H1 (cell line): ENCODE results near the gene MRPS18C. TPM values are rescaled to one million over a fixed set of nuclear protein-coding genes. Genes with fewer than 3 reads are reported as not detected.

Experiments
- CTCF ChIA-PET: fragments of 300-600 bp; sonication (Branson Sonifier 250); formaldehyde crosslinking; loops from one replicate; lab custom pipeline; 2021; ENCODE audit not compliant: partially characterized antibody; lab: Charles Lee
- POLR2A ChIA-PET: fragments of 300-600 bp; sonication (Branson Sonifier 250); formaldehyde crosslinking; loops from one replicate; lab custom pipeline; 2021; ENCODE audit warnings: inconsistent platforms; ENCODE audit not compliant: partially characterized antibody; lab: Charles Lee
- DNase-seq, 2 experiments: peaks; one replicate each; pipeline versions ENCODE4 v3.0.0 to v3.0.0-alpha.2; 2010 to 2022; ENCODE audit warnings: low spot score in 2 of 2, low read depth in 1 of 2, mixed read lengths in 1 of 2
- FAIRE-seq: peaks from 2 replicates; lab custom pipeline; 2011; peaks lifted over from hg19 to GRCh38; lab: Jason Lieb, UNC
- H2AFZ ChIP-seq: 2 replicates; pipeline ENCODE4 v1.8.1; 2012; ENCODE audit warnings: low read length, inconsistent platforms
- H2AK5ac ChIP-seq: 2 replicates; pipeline ENCODE4 v1.6.1; 2013; ENCODE audit warnings: low read depth, low read length
- H2BK120ac ChIP-seq: replicated peaks from 2 replicates; pipeline ENCODE3; 2013; ENCODE audit warnings: low read depth, low read length, inconsistent platforms
- H2BK12ac ChIP-seq: 2 replicates; pipeline ENCODE4 v1.6.1; 2013; ENCODE audit warnings: low read depth, low read length
- H2BK15ac ChIP-seq: 2 replicates; pipeline ENCODE4 v1.6.1; 2013; ENCODE audit warnings: low read length
- H2BK20ac ChIP-seq: 2 replicates; pipeline ENCODE4 v1.6.1; 2013; ENCODE audit warnings: low read length
- H2BK5ac ChIP-seq: 2 replicates; pipeline ENCODE4 v1.6.1; 2013; ENCODE audit warnings: low read depth, low read length
- H3K14ac ChIP-seq: 2 replicates; pipeline ENCODE4 v1.6.1; 2013; ENCODE audit warnings: inconsistent platforms; ENCODE audit not compliant: insufficient read length
- H3K18ac ChIP-seq: 2 replicates; pipeline ENCODE4 v1.6.1; 2013; ENCODE audit warnings: low read length; ENCODE audit errors: extremely low read depth
- H3K23ac ChIP-seq: 2 replicates; pipeline ENCODE4 v1.6.1; 2013; ENCODE audit warnings: inconsistent platforms; ENCODE audit not compliant: insufficient read length
- H3K23me2 ChIP-seq: 2 replicates; pipeline ENCODE4 v1.6.1; 2013; ENCODE audit warnings: low read depth, low read length
- H3K27ac ChIP-seq: 2 replicates; pipeline ENCODE4 v1.6.1; 2011; ENCODE audit warnings: low read depth, low read length, inconsistent platforms
- H3K27me3 ChIP-seq, 4 experiments: replicated peaks in 1 of 4; 1 replicate in 1 of 4; 2 replicates in 3 of 4; pipeline versions ENCODE4 v1.6.1 to v1.8.1; 2011 to 2013; ENCODE audit warnings: low read length in 3 of 4, mild to moderate bottlenecking in 3 of 4, inconsistent platforms in 2 of 4, mixed read lengths in 2 of 4, moderate library complexity in 1 of 4; ENCODE audit not compliant: control insufficient read depth in 3 of 4, insufficient read depth in 3 of 4; ENCODE audit errors: extremely low read depth in 1 of 4
- H3K36me3 ChIP-seq, 4 experiments: 2 replicates each; pipeline versions ENCODE4 v1.6.1 to v1.8.1; 2011 to 2013; ENCODE audit warnings: mild to moderate bottlenecking in 4 of 4, low read length in 3 of 4, moderate library complexity in 2 of 4, control low read depth in 1 of 4, inconsistent platforms in 1 of 4; ENCODE audit not compliant: insufficient read depth in 4 of 4, control insufficient read depth in 2 of 4
- H3K4ac ChIP-seq: replicated peaks from 2 replicates; pipeline ENCODE3; 2013; ENCODE audit warnings: low read length, low read depth, mixed read lengths, inconsistent platforms; ENCODE audit not compliant: insufficient read length
- H3K4me1 ChIP-seq, 4 experiments: replicated peaks in 1 of 4; 1 replicate in 1 of 4; 2 replicates in 3 of 4; pipeline versions ENCODE4 v1.6.1 to v1.8.1; 2011 to 2013; ENCODE audit warnings: low read length in 3 of 4, inconsistent platforms in 2 of 4, mixed read lengths in 1 of 4; ENCODE audit not compliant: insufficient read depth in 4 of 4, control insufficient read depth in 3 of 4
- H3K4me2 ChIP-seq, 2 experiments: 2 replicates each; pipeline versions ENCODE4 v1.6.1 to v1.8.1; 2011 to 2013; ENCODE audit warnings: low read depth in 2 of 2, low read length in 2 of 2, control low read depth in 1 of 2, inconsistent platforms in 1 of 2, mild to moderate bottlenecking in 1 of 2; ENCODE audit not compliant: insufficient read depth in 1 of 2
- H3K4me3 ChIP-seq, 4 experiments: fragments of 200-600, 300-600 bp in 1 of 4; sonication (generic), shearing (Covaris generic), sonication (Bioruptor Twin) in 1 of 4; 2 replicates each; pipeline versions ENCODE4 v1.5.1 to v1.8.1; 2011 to 2016; ENCODE audit warnings: low read length in 4 of 4, low read depth in 3 of 4, control low read depth in 2 of 4, inconsistent platforms in 2 of 4, mild to moderate bottlenecking in 2 of 4, mixed read lengths in 1 of 4, moderate library complexity in 1 of 4; ENCODE audit not compliant: insufficient read depth in 2 of 4; ENCODE audit errors: extremely low read depth in 1 of 4
- H3K56ac ChIP-seq: replicated peaks from 2 replicates; pipeline ENCODE3; 2013; ENCODE audit warnings: low read depth, mild to moderate bottlenecking, mixed read lengths, low read length, inconsistent platforms; ENCODE audit not compliant: insufficient read length
- H3K79me1 ChIP-seq: 2 replicates; pipeline ENCODE4 v1.6.1; 2013; ENCODE audit warnings: low read depth, low read length, control low read depth
- H3K79me2 ChIP-seq, 2 experiments: 2 replicates each; pipeline versions ENCODE4 v1.6.1 to v1.8.1; 2012 to 2013; ENCODE audit warnings: low read length in 2 of 2, mild to moderate bottlenecking in 2 of 2, inconsistent platforms in 1 of 2; ENCODE audit not compliant: insufficient read depth in 2 of 2, control insufficient read depth in 1 of 2
- H3K9ac ChIP-seq, 4 experiments: replicated peaks in 1 of 4; 1 replicate in 1 of 4; 2 replicates in 3 of 4; pipeline versions ENCODE4 v1.6.1 to v1.8.1; 2011 to 2013; ENCODE audit warnings: low read depth in 3 of 4, low read length in 3 of 4, control low read depth in 2 of 4, mild to moderate bottlenecking in 2 of 4, moderate library complexity in 2 of 4, inconsistent platforms in 1 of 4; ENCODE audit errors: extremely low read depth in 1 of 4
- H3K9me3 ChIP-seq, 2 experiments: 2 replicates each; pipeline versions ENCODE4 v1.6.1 to v1.8.1; 2012 to 2013; ENCODE audit warnings: mild to moderate bottlenecking in 2 of 2, moderate library complexity in 2 of 2, control low read depth in 1 of 2, inconsistent platforms in 1 of 2, low read depth in 1 of 2, low read length in 1 of 2, mixed read lengths in 1 of 2; ENCODE audit not compliant: insufficient read depth in 2 of 2
- H4K20me1 ChIP-seq, 2 experiments: replicated peaks in 1 of 2; 2 replicates each; pipeline versions ENCODE3 to v1.8.1; 2011 to 2013; ENCODE audit warnings: inconsistent platforms in 2 of 2, low read length in 2 of 2, mild to moderate bottlenecking in 1 of 2; ENCODE audit not compliant: insufficient read depth in 2 of 2, control insufficient read depth in 1 of 2
- H4K5ac ChIP-seq: 2 replicates; pipeline ENCODE4 v1.6.1; 2013; ENCODE audit warnings: low read length, low read depth, mixed read lengths, inconsistent platforms; ENCODE audit not compliant: insufficient read length
- H4K8ac ChIP-seq: 2 replicates; pipeline ENCODE4 v1.8.0; 2013; ENCODE audit warnings: mild to moderate bottlenecking, moderate library complexity, low read length, inconsistent platforms; ENCODE audit not compliant: insufficient read depth; ENCODE audit errors: extremely low read depth
- H4K91ac ChIP-seq: replicated peaks from 2 replicates; pipeline ENCODE3; 2013; ENCODE audit warnings: low read length, mixed read lengths, inconsistent platforms; ENCODE audit not compliant: insufficient read length
- BRCA1 ChIP-seq: IDR thresholded peaks from 2 replicates; pipeline ENCODE4 v1.6.1; 2012; ENCODE audit warnings: low read depth, low read length, improper control_type of control experiment
- CHD1 ChIP-seq: IDR thresholded peaks from 2 replicates; pipeline ENCODE4 v1.6.1; 2012; ENCODE audit warnings: low read depth, low read length, improper control_type of control experiment
- EZH2 ChIP-seq: fragments of 200-600 bp; sonication (generic); IDR thresholded peaks from 2 replicates; pipeline ENCODE4 v1.7.1; 2012; ENCODE audit warnings: low read depth, mild to moderate bottlenecking, moderate library complexity, low read length, inconsistent platforms; ENCODE audit not compliant: severe bottlenecking
- GABPA ChIP-seq: IDR thresholded peaks from 2 replicates; pipeline ENCODE4 v1.6.1; 2011; ENCODE audit warnings: mild to moderate bottlenecking, low read length, moderate library complexity, borderline replicate concordance; ENCODE audit not compliant: insufficient read depth
- KDM4A ChIP-seq: IDR thresholded peaks from one replicate; pipeline ENCODE4 v1.7.1; 2012; ENCODE audit warnings: low read depth, mild to moderate bottlenecking, moderate library complexity, low read length, inconsistent platforms; ENCODE audit not compliant: severe bottlenecking
- PHF8 ChIP-seq: fragments of 200-600 bp; sonication (generic); conservative IDR thresholded peaks from 2 replicates; pipeline ENCODE4 v1.7.1; 2012; ENCODE audit warnings: low read depth, mild to moderate bottlenecking, inconsistent platforms, low read length, moderate library complexity
- SIRT6 ChIP-seq: IDR thresholded peaks from one replicate; pipeline ENCODE4 v1.7.1; 2012; ENCODE audit warnings: low read length, inconsistent platforms
- SRF ChIP-seq: IDR thresholded peaks from 2 replicates; pipeline ENCODE4 v1.6.1; 2011; ENCODE audit warnings: mild to moderate bottlenecking, low read depth, low read length, moderate library complexity
- TAF7 ChIP-seq: optimal IDR thresholded peaks from 2 replicates; pipeline ENCODE3; 2011; ENCODE audit warnings: low read depth, mild to moderate bottlenecking, inconsistent platforms, low read length, moderate library complexity, borderline replicate concordance
- polyA plus RNA-seq, 7 experiments: library from polyadenylated mRNA; depleted of rRNA in 3 of 7; stranded (reverse) in 5 of 7; unstranded in 2 of 7; fragments of >200 nt in 5 of 7; fragments of 200-250 nt in 2 of 7; gene quantifications; 1 replicate in 5 of 7; 2 replicates in 1 of 7; 4 replicates in 1 of 7; pipeline versions ENCODE4 v1.2.1 to v1.2.3, GENCODE V29; 2011 to 2013; ENCODE audit warnings: missing spikeins in 2 of 7, mixed read lengths in 2 of 7
- total RNA-seq: library from RNA; stranded (reverse); fragmentation: NEBNext Ultra II Directional; extraction: Animal tissue kit (Norgen Biotek cat#: 25700); gene quantifications from 2 replicates; pipeline ENCODE4 v1.2.1, GENCODE V29; 2021
- TF ChIP-seq, protein P1 (sequence below), 3 experiments: IDR thresholded peaks; 1 replicate in 2 of 3; 2 replicates in 1 of 3; pipeline versions ENCODE4 v1.5.1 to v1.6.1; 2011; ENCODE audit warnings: low read length in 3 of 3, mild to moderate bottlenecking in 3 of 3, inconsistent platforms in 2 of 3, low read depth in 1 of 3, moderate library complexity in 1 of 3; ENCODE audit not compliant: insufficient read depth in 1 of 3; ENCODE audit errors: control extremely low read depth in 1 of 3
- TF ChIP-seq, protein P2 (sequence below): IDR thresholded peaks from 2 replicates; pipeline ENCODE4 v1.6.1; 2012; ENCODE audit warnings: inconsistent platforms
- TF ChIP-seq, protein P3 (sequence below): IDR thresholded peaks from 2 replicates; pipeline ENCODE4 v1.6.1; 2012; ENCODE audit warnings: inconsistent platforms

Gene MRPS18C
- total and polyA plus RNA-seq, 2 of the 8 experiments (the other 6 are each of a cell fraction or from before 2014, with no cell fraction given): 22.6 to 50.3 TPM

DNA sequence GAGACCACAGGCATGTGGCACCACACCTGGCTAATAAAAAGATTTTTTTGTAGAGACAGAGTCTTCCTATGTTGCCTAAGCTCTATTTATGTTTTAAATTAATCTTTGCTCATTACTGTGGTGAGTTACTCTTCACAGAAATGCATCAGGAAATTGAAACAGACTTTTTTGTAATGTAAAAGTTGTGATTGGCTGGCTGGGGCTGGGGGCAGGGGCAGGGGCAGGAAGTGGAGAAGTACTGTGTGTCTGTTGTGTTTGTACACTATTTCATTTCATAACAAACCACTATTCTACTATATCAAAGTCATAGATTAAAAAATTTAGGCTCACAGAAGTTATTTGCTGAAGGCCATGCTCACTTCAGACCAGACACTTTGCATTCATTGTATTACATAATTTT lies 48.1 kb downstream of the MRPS18C start:
- H3K79me2 ChIP-seq: no peaks in the 10 kb centered on the region
- no peak overlapping the region for H4K8ac ChIP-seq
- no peak overlapping the region for H3K4me3 ChIP-seq
- H3K27ac ChIP-seq: no peak overlapping the region
- no peak overlapping the region for H2BK15ac ChIP-seq
- no peaks in the 10 kb centered on the region for H3K79me1 ChIP-seq
- H3K23ac ChIP-seq: no peak overlapping the region
- H2BK12ac ChIP-seq: no peak overlapping the region
- no peaks in the 10 kb centered on the region for H4K20me1 ChIP-seq
- H2BK5ac ChIP-seq: no peak overlapping the region
- no peak overlapping the region for H2BK20ac ChIP-seq
- no peak overlapping the region for H3K14ac ChIP-seq
- no peaks in the 10 kb centered on the region for H3K36me3 ChIP-seq
- ChIA-PET CTCF (interaction anchor here (0.8 to 2.3 kb wide), 2 partner anchors 12 to 14 kb away, joined by 3 to 10 read pairs; no protein-coding TSS in a partner anchor), POLR2A (no interaction called here)
- H2AFZ ChIP-seq: peak overlapping the region; percentile 94
- no peaks in the 10 kb centered on the region for H3K4me1 ChIP-seq
- no peak overlapping the region for H4K91ac ChIP-seq
- FAIRE-seq: no peak
- no peaks in the 10 kb centered on the region for H3K23me2 ChIP-seq
- H4K5ac ChIP-seq: no peak overlapping the region
- no peaks in the 10 kb centered on the region for H3K9me3 ChIP-seq
- H2AK5ac ChIP-seq: no peak overlapping the region
- no peak overlapping the region for H2BK120ac ChIP-seq
- no peak overlapping the region for H3K9ac ChIP-seq
- H3K27me3 ChIP-seq: no peaks in the 10 kb centered on the region
- DNase-seq: no peak
- H3K56ac ChIP-seq: no peak overlapping the region
- H3K18ac ChIP-seq: no peak overlapping the region
- no peak overlapping the region for H3K4ac ChIP-seq
- no peak overlapping the region for H3K4me2 ChIP-seq
- TF ChIP-seq, protein P1, sequence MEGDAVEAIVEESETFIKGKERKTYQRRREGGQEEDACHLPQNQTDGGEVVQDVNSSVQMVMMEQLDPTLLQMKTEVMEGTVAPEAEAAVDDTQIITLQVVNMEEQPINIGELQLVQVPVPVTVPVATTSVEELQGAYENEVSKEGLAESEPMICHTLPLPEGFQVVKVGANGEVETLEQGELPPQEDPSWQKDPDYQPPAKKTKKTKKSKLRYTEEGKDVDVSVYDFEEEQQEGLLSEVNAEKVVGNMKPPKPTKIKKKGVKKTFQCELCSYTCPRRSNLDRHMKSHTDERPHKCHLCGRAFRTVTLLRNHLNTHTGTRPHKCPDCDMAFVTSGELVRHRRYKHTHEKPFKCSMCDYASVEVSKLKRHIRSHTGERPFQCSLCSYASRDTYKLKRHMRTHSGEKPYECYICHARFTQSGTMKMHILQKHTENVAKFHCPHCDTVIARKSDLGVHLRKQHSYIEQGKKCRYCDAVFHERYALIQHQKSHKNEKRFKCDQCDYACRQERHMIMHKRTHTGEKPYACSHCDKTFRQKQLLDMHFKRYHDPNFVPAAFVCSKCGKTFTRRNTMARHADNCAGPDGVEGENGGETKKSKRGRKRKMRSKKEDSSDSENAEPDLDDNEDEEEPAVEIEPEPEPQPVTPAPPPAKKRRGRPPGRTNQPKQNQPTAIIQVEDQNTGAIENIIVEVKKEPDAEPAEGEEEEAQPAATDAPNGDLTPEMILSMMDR (IDR thresholded peaks at IDR 0.05; ENCODE audit: control extremely low read depth in 1 of 3, insufficient read depth in 1 of 3, low read depth in 1 of 3, low read length in 3 of 3): no peak
- TF ChIP-seq PHF8 (no peak), BRCA1 (no peak), TAF7 (no peak), CHD1 (no peak), EZH2 (no peak), GABPA (no peak), SIRT6 (no peak), SRF (no peak), KDM4A (no peak)
- TF ChIP-seq, protein P2, sequence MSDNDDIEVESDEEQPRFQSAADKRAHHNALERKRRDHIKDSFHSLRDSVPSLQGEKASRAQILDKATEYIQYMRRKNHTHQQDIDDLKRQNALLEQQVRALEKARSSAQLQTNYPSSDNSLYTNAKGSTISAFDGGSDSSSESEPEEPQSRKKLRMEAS: no peak
- TF ChIP-seq, protein P3, sequence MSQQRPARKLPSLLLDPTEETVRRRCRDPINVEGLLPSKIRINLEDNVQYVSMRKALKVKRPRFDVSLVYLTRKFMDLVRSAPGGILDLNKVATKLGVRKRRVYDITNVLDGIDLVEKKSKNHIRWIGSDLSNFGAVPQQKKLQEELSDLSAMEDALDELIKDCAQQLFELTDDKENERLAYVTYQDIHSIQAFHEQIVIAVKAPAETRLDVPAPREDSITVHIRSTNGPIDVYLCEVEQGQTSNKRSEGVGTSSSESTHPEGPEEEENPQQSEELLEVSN: no peak
